ES-I3 (cell line): ENCODE data around the gene STOML1.
"Not testable (repeated sequence)": the region's sequence is repeated elsewhere in the genome, so short reads cannot be mapped to it uniquely, and the experiment has no call there.

Experiments used
- H3K36me3 ChIP-seq: 2 replicates; pipeline ENCODE4 v1.6.1; 2013; ENCODE audit warnings: mild to moderate bottlenecking, low read length, control low read depth, moderate library complexity; ENCODE audit not compliant: insufficient read depth
- H3K4me1 ChIP-seq: 2 replicates; pipeline ENCODE4 v1.6.1; 2013; ENCODE audit warnings: mild to moderate bottlenecking, control low read depth, low read length; ENCODE audit not compliant: insufficient read depth
- H3K9ac ChIP-seq: 2 replicates; pipeline ENCODE4 v1.6.1; 2013; ENCODE audit warnings: low read depth, mild to moderate bottlenecking, low read length, moderate library complexity
- H3K9me3 ChIP-seq: 2 replicates; pipeline ENCODE4 v1.6.1; 2013; ENCODE audit warnings: mild to moderate bottlenecking, low read length, moderate library complexity; ENCODE audit not compliant: control insufficient read depth, insufficient read depth

The STOML1 gene

DNA sequence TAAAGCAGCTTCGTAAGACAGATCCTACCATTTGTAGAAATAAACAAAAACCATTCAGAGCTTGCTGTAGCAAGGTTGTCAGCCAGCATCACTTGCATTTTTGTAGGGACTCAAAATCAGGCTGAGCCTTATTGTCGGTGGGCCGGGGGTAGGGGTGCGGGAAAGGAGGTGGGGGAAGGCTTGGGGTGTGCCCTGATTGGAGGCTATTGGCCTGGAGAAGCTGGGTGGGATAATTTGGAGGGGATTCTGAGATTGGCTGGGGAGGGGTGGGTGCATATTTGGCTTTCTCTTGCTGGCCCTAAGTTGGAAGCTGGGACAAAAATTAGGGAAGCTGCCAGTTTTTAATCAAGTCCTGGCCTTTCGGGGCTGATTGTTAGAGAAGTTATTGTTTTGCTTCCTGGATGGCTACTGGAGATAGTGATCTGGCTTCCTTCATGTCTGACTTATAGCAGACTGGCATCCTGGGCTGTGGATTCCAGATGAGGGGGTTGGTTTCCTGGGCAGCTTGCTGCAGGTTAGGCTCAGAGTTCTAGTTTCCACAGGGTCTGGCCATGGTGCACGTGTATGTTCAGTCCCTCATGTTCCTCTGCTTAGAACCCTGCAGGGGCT is 22.8 kb downstream of the STOML1 start:
- H3K9ac ChIP-seq, result no peak overlapping the region

GRCh38 chr15:73968461-73968860 is 23.6 kb downstream of the STOML1 start:
- no peaks in the 10 kb centered on the region for H3K36me3 ChIP-seq
- peaks cover 18% of the 10 kb centered on the region for H3K4me1 ChIP-seq

More for the DNA sequence above, 22.8 kb downstream of the STOML1 start:
- Histone ChIP-seq H3K9me3 (no peaks in the 10 kb centered on the region), H3K4me1 (peaks cover 18% of the 10 kb centered on the region), H3K36me3 (no peaks in the 10 kb centered on the region)

DNA sequence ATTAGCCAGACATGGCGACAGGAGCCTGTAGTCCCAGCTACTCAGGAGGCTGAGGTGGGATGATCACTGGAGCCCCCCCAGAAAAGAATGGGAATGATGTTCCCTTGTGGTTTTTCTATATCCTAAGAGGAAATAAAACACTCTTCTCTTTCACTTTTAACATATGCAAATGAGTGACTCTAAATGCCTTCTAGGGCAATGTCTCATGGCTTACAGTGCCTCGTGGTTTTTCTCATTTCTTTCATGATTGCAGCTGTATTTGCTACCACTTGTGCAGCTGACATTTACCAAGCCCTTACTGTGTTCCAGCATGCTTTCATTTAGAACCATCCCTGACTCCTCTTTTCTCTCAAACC is 26.4 kb downstream of the STOML1 start:
- peaks cover 18% of the 10 kb centered on the region for H3K4me1 ChIP-seq
- no peaks in the 10 kb centered on the region for H3K9me3 ChIP-seq
- no peak overlapping the region for H3K9ac ChIP-seq
- H3K36me3 ChIP-seq, result no peaks in the 10 kb centered on the region

More at GRCh38 chr15:73968461-73968860, 23.6 kb downstream of the STOML1 start:
- Histone ChIP-seq H3K9me3 (no peaks in the 10 kb centered on the region), H3K9ac (no peak overlapping the region)

- H3K4me1 ChIP-seq, result peaks cover 18% of the 10 kb centered on the region
- peak overlapping the region; percentile 37 for H3K9ac ChIP-seq
- H3K9me3 ChIP-seq, result no peaks in the 10 kb centered on the region
- H3K36me3 ChIP-seq, result no peaks in the 10 kb centered on the region
These were observed 26.9 kb downstream of the STOML1 start for GRCh38 chr15:73965094-73965757.

GRCh38 chr15:73964736-73965093 is 27.4 kb downstream of the STOML1 start:
- Histone ChIP-seq H3K9ac (peak overlapping the region; percentile 37), H3K36me3 (no peaks in the 10 kb centered on the region), H3K4me1 (peaks cover 18% of the 10 kb centered on the region), H3K9me3 (no peaks in the 10 kb centered on the region)

DNA sequence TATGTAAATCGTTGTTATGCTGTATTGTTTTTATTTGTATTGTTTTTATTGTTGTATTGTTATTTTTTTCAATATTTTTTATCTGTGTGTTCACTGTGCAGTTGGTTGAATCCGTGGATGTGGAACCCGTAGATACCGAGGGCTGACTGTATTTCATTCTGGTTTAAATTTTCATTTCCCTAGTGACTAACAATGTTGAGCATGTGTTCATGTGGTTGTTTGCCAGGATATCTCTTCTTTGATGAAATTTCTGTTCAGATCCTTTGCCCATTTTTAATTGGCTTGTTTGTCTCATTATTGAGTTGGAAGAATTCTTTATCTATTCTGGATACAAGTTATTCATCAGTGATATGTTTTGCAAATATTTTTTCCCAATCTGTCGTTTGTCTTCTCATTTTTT is 29.7 kb downstream of the STOML1 start:
- no peak overlapping the region for H3K9ac ChIP-seq
- no peaks in the 10 kb centered on the region for H3K9me3 ChIP-seq
- H3K4me1 ChIP-seq, result peaks cover 13% of the 10 kb centered on the region
- no peaks in the 10 kb centered on the region for H3K36me3 ChIP-seq

GRCh38 chr15:73960472-73961070 is 31.5 kb downstream of the STOML1 start:
- not testable (repeated sequence) for H3K9me3 ChIP-seq, H3K4me1 ChIP-seq, H3K9ac ChIP-seq, H3K36me3 ChIP-seq

DNA sequence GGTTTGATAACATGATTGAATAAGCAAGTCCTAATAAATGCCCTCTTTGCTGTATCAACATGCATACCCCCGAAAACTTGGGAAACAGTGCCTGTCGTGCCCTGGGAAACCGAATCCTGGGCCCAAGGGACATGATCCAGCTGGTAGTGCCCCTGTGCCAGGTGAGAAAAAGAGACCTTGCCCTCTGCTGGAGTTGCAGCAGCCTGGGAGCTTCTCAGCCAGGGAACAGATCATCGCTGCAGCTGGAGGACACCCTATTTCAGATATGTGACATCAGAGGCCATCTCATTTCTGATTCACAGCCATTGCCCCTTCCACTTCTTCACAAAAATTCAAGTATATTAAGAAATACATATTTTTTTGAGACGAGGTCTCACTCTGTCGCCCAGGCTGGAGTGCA is 32.3 kb downstream of the STOML1 start:
- H3K4me1 ChIP-seq, result peaks cover under 1% of the 10 kb centered on the region; the same call in 1 of the 2 replicates
- no peaks in the 10 kb centered on the region for H3K9me3 ChIP-seq
- H3K36me3 ChIP-seq, result no peaks in the 10 kb centered on the region
- no peak overlapping the region for H3K9ac ChIP-seq

GRCh38 chr15:73959012-73959581 is 33.0 kb downstream of the STOML1 start:
- Histone ChIP-seq H3K36me3 (no peaks in the 10 kb centered on the region), H3K9me3 (no peaks in the 10 kb centered on the region), H3K4me1 (no peaks in the 10 kb centered on the region), H3K9ac (no peak overlapping the region)

DNA sequence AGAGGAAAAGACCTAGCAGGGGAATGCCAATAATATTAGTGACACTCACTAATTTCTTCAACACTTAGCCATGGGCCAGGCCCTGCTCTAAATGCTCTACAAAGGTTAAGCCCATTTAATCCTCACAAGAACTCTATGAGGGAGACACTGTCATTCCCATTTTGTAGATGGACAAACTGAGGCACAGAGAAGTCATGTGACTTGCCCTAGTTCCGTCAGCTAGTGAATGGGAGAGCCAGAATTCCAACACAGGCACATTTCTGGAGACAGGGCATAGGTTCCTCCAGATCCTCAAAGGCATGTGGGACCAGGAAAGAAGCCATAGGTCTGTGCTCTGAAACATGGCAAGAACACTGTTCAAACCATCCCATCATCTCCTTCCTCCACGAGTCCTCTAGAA is 34.3 kb downstream of the STOML1 start:
- H3K4me1 ChIP-seq, result no peaks in the 10 kb centered on the region; the same call in 1 of the 2 replicates
- H3K9ac ChIP-seq, result no peak overlapping the region

GRCh38 chr15:73957276-73957675 is 34.8 kb downstream of the STOML1 start:
- Histone ChIP-seq H3K36me3 (no peaks in the 10 kb centered on the region), H3K9me3 (no peaks in the 10 kb centered on the region), H3K9ac (no peak overlapping the region), H3K4me1 (no peaks in the 10 kb centered on the region; the same call in 1 of the 2 replicates)

More for the DNA sequence above, 34.3 kb downstream of the STOML1 start:
- Histone ChIP-seq H3K9me3 (no peaks in the 10 kb centered on the region), H3K36me3 (no peaks in the 10 kb centered on the region)

DNA sequence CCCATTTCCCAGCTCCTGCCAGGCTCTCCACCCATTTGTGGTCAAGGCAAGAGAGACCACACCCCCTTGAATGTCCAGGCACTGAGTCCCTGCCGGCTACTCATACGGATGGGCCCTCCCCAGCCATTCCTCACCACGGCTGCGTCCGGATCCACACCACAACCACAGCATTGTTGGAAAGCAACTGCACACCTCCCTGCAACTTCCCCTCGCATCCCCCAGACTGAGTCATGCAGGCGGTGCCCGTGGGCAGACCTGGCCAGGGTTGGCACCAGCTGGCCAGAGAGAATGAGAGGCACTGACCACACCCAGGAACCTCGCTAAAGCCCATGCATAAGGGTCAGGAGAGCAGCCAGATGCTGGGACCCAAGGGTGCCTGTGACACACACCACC is 35.4 kb downstream of the STOML1 start:
- Histone ChIP-seq H3K9me3 (no peaks in the 10 kb centered on the region), H3K9ac (no peak overlapping the region), H3K36me3 (no peaks in the 10 kb centered on the region), H3K4me1 (peaks cover 3% of the 10 kb centered on the region; the same call in 1 of the 2 replicates)

DNA sequence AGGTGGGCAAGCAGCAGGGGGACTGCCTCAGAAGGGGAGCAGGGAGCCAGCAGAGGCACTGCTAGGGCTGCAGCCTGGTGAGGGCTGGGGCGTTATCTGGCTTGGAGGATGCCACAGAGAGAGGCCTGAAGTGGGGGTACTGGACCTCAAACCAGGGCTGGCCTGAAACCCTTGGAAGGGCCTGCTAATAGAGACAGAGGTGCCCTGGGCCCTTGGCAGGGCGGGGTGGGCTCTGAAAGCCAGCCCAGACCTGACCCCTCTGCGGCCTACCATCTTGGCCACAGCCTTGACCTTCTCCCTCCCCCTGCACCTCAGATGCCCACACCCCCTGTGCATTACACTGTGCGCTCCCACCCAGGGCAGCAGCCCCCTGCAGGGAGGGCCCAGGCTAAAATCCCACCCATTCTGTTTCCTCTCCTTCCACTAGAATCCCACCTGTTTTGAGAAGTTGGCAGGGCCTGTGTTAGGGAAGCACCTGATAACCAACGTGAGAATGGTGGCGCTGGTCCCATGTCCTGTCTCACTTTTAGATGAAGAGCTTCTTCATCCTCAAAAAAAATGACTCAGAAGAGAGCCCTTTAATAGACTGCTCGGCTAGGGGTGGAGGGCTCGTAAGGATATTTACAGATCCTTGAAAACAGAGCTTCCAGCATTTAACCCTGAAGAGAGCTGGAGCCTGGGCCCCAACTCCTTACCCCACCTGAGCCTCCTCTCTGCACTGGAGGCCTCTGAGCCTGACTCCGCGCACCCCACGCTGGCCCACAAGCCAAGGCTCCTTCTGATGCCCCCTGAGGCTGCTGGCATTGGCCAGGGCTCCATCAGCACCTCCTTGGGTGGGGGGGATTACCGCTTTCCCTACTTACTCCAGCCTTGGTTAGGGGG is 36.0 kb downstream of the STOML1 start:
- Histone ChIP-seq H3K9me3 (no peaks in the 10 kb centered on the region), H3K9ac (no peak overlapping the region), H3K4me1 (peaks cover 8% of the 10 kb centered on the region), H3K36me3 (no peaks in the 10 kb centered on the region)

- H3K9me3 ChIP-seq, result no peaks in the 10 kb centered on the region
- H3K4me1 ChIP-seq, result peaks cover 12% of the 10 kb centered on the region
- no peaks in the 10 kb centered on the region for H3K36me3 ChIP-seq
- no peak overlapping the region for H3K9ac ChIP-seq
These were observed 36.8 kb downstream of the STOML1 start for GRCh38 chr15:73955326-73955725.
